SJSA1 (cell line): Measurements from ENCODE around the gene HLA-DMA. TPM values are rescaled to one million over a fixed set of nuclear protein-coding genes. Genes with fewer than 3 reads are reported as not detected.

Source experiments
- DNase-seq, 2 experiments: peaks; one replicate each; pipeline ENCODE4 v3.0.0-alpha.2; 2015 to 2020; ENCODE audit warnings: low spot score in 2 of 2, low read depth in 1 of 2
- H3K27ac ChIP-seq: fragments of 250-450 bp; sonication (Bioruptor Pico); 2 replicates; pipeline ENCODE4 v1.5.1; 2020; ENCODE audit warnings: mild to moderate bottlenecking, moderate library complexity
- H3K27me3 ChIP-seq: fragments of 250-450 bp; sonication (Bioruptor Pico); replicated peaks from 2 replicates; pipeline ENCODE4 v1.5.1; 2020; ENCODE audit warnings: mild to moderate bottlenecking, moderate library complexity
- H3K36me3 ChIP-seq: fragments of 250-450 bp; sonication (Bioruptor Pico); 2 replicates; pipeline ENCODE4 v1.5.1; 2020; ENCODE audit warnings: mild to moderate bottlenecking
- H3K4me1 ChIP-seq: fragments of 250-450 bp; sonication (Bioruptor Pico); replicated peaks from 2 replicates; pipeline ENCODE4 v1.6.1; 2021; ENCODE audit warnings: mild to moderate bottlenecking
- H3K4me3 ChIP-seq: fragments of 250-450 bp; sonication (Bioruptor Pico); 2 replicates; pipeline ENCODE4 v1.5.1; 2020; ENCODE audit warnings: mild to moderate bottlenecking
- H3K9me3 ChIP-seq: fragments of 250-450 bp; sonication (Bioruptor Pico); replicated peaks from 2 replicates; pipeline ENCODE4 v1.5.1; 2020; ENCODE audit warnings: mild to moderate bottlenecking
- total RNA-seq: library from RNA; depleted of rRNA; stranded (reverse); fragments of >200 nt; shearing (Covaris generic); gene quantifications from 2 replicates; pipeline ENCODE4 v1.2.3, GENCODE V29; 2014

HLA-DMA gene
- total RNA-seq, 1 experiment from 2014 or later = 0.24 TPM

DNA sequence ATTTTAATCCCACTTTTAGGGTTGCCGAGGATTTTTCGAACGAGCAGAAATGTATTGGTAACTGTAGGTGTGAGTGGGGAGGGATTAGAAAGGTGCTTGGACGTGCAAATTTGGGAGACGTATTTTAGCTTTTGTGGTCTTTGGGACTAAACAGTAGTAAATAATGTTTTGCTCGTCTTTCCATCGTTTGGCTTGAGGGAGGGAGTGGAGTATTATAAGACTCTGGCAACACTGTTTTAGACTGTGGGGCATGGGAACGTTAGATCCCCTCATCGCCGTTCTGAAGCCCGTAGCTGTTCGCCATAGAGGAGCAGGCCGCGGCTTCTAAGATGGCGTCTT is 18.3 kb upstream of the HLA-DMA start:
- H3K9me3 ChIP-seq = no peaks in the 10 kb centered on the region
- no peaks in the 10 kb centered on the region for H3K27me3 ChIP-seq
- H3K4me3 ChIP-seq = peak overlapping the region; percentile 57
- H3K27ac ChIP-seq = peak overlapping the region; percentile 99
- H3K4me1 ChIP-seq = peaks cover 34% of the 10 kb centered on the region
- H3K36me3 ChIP-seq = peaks cover 58% of the 10 kb centered on the region
- DNase-seq = no peak

DNA sequence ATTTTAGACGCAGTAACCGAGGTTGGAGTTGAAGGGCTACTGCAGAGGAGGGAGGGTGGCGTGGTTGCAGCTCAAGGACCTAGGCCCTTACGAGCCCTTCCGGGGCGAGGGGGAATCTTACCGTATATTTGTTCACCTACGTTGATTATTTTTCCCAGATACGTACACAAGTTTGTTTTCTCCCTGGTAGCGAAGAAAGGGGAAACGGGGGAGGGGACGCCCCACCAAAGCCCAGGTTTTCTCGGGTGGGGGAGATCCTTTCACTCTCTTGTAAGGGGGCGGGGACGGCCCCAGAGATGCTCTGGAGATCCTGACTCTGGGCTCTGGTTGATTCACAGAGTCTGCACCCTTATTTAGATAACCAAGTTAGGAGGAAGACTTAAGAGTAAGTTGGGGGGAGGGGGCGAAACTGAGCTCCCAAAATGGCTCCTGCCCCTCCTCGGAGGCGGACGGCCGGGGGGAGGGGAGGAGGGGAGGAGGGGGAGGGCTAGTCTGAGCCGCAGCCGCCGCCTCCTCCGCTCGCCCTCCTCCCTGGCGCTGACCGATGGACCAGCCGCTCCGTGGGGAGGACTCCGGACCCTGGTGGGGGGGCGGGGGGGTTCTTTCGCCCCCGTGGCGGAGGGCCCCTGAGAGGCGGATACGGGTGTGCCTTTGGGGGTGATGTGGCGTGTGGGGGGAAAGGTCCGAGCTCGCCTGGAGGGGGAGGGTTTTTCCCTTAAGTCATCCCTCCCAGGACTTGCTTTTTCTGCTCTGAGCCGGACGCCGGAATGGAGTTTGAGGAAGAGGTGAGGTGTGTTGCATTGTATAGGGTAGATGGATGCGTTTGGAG is 17.7 kb upstream of the HLA-DMA start:
- peaks cover 52% of the 10 kb centered on the region for H3K36me3 ChIP-seq
- peak; percentile 90 to 95 for DNase-seq
- H3K27me3 ChIP-seq = no peaks in the 10 kb centered on the region
- H3K4me3 ChIP-seq = peak overlapping the region; percentile 57
- H3K27ac ChIP-seq = peak overlapping the region; percentile 99
- H3K4me1 ChIP-seq = peaks cover 33% of the 10 kb centered on the region
- H3K9me3 ChIP-seq = no peaks in the 10 kb centered on the region

DNA sequence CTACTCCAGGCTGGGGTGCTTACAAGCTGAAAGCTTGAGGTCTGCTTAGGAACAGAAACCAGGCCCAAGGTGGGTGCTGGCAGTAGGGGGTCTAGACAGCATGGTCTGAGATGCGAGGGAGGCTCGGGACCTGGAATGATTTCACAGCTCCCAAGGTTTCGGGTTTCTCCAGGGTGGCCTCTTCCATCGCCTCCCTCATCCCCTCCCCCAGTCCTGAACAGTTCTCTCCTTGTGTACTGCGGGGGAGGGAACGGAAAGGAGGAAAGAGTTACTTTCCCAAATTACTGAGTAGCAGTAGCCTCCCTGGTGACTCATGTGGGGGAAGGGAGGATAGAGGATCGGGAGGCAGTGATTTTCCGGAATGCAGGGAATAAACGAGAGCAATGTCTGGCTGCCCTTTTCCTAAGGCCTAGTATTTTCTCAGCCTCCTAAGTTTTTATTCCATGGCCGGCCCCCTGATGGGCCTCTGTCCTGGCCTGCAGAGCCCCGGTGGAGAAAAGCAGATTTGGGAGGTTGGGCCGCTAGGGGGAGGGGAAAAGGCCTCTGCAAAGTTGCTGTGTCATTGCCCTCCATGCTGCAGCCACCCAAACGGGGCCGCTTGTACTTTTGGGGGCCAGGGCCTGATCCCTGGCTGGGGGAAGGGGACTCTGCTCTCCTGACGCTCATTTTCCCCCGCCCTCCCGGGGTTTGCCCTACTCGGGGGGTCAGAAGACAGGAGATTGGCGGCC is 17.0 kb upstream of the HLA-DMA start:
- no peaks in the 10 kb centered on the region for H3K9me3 ChIP-seq
- H3K27me3 ChIP-seq = no peaks in the 10 kb centered on the region
- H3K4me1 ChIP-seq = peaks cover 27% of the 10 kb centered on the region
- H3K36me3 ChIP-seq = peaks cover 44% of the 10 kb centered on the region
- H3K27ac ChIP-seq = peak overlapping the region; percentile 99
- peak; percentile 95 to 98 for DNase-seq
- H3K4me3 ChIP-seq = peak overlapping the region; percentile 57

DNA sequence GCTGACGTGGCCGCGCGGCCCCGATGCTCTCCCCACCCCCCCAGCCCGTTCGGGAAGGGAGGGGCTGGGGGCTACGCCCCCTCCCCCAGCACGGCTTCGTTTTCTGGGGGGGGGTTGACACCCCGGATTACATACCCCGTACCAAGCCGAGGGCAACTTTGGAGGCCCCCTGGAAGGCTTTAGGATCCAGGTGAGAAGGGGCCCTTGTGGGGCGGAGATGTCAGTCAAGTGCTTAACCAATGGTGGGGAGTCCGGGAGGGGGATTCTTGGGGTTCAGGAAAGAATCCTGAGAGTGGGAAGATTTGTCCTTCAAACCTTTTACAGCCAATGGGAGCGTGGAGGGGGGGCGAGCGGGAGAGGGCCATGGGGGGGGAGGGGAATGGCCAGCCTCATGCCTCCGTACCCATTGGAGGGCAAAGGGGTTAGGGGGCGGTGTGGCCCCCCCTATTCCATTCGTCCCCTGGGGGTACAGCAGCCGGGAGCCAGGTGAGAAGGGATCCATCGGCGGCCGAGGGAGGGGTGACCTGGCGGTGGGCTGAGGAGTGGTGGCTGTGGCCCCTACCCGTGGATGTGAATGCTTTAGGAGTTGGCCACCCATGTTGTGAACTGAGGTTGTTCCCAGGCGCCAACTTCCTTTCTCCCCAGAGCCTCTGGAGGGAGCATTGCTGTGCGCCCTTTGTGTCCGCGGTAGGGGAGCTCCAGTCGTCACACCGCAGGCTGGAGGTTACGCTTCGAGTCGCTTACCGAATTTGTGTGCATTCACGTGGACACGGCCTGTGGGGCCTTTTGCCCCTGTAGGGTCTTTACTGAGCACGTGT is 16.2 kb upstream of the HLA-DMA start:
- H3K27me3 ChIP-seq = no peaks in the 10 kb centered on the region
- H3K4me3 ChIP-seq = peak overlapping the region; percentile 57
- H3K9me3 ChIP-seq = no peaks in the 10 kb centered on the region
- peaks cover 36% of the 10 kb centered on the region for H3K36me3 ChIP-seq
- peaks cover 27% of the 10 kb centered on the region for H3K4me1 ChIP-seq
- DNase-seq = peak; percentile 88 to 96
- H3K27ac ChIP-seq = peak overlapping the region; percentile 99

DNA sequence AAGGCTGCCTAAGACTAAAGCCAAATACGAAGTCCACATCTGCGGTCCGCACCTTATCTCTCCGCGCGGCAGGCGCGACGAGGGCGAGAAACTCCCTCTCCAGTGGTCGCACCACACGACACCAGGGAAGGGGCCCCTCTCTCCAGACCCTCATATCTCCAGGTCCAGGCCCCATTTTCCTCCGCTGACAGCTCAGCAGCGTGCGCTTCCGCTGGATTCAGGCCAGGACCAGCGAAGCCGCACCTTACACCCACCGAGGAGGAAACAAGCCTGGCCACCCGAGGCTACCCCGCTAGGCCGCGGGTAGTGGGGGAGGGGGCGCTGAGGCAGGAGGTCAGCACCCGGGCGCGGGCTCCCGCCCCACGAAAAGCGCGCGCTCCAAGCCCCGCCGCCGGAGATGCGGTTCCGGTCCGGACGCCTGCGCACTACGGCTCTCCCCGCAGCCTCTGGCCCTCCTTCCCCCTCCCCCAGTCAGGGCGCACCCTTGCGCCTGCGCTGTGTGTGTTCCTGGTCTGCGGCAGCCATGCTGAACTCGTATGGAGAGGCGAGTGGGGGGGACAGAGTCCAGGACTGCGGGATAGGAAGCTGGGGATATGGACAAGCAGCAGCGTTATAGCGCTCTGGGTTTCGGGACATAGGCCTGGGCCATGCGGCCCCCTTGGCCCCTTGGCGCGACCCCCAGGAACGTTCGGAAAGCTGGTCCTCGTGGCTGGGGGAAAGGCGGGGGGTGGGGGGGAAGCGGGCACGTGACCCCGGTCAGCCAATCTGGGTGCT is 15.4 kb upstream of the HLA-DMA start, which contains the start of gene BRD2:
Gene BRD2 (plus strand): TSS at position 502 of the 774 bp plus-strand sequence. CDS start 4,305 bp downstream, outside the sequence.
- Histone ChIP-seq H3K36me3 (peaks cover 28% of the 10 kb centered on the region), H3K4me3 (peak within 1 kb of the TSS; percentile 57), H3K9me3 (no peaks in the 10 kb centered on the region), H3K27ac (peak within 1 kb of the TSS; percentile 99), H3K4me1 (peaks cover 27% of the 10 kb centered on the region), H3K27me3 (no peaks in the 10 kb centered on the region)
- peak; percentile 97 to 98 for DNase-seq

DNA sequence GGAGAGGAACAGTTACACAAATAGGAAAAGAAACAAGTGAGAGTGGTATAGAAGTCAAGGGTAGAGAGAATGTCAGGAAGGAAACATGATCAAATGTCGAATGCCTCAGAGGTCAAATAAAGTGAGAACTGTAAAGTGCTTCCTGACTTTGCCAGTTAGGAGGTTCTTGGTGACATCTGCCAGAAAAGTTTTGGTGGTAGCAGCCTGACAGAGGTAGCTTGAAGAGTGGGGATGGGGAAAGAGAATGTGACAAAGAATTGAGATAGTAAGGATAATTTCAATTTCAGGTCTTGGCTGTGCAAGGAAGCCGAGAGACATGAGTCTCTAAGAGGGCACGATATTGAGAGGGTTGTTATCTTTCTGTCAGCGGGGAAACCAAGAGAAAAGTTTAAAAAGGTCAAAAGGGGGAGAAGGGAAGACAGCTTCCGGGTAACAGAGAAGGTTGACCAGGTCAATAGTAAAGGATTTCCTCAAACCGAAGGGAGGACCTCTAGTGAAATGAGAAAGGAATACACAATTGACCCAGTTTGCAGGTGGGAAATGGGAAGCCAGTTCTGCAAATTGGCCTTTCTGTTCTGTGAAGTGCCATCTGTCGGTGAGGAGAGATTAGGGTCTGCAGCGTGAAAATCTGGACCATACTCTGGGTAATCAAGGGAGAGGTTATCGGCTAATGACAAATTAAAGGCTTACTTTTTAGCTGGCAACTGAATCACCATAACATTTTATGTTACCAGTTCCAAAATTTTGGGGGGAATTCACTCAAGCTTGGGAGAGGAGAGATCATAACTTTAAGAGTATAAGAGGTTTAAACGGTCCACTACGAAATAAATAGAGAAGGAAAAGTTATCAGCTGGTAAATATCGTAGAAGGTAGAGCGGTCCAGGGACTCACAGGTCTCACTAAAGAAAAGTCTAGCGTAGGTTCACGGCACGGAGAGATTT is 14.5 kb upstream of the HLA-DMA start:
- Histone ChIP-seq H3K4me1 (peaks cover 27% of the 10 kb centered on the region), H3K36me3 (peaks cover 20% of the 10 kb centered on the region), H3K27me3 (no peaks in the 10 kb centered on the region), H3K4me3 (peak overlapping the region; percentile 57), H3K9me3 (no peaks in the 10 kb centered on the region), H3K27ac (peak overlapping the region; percentile 99; the same call in 1 of the 2 replicates)
- DNase-seq = peak in 1 of 2 experiments; percentile 44

DNA sequence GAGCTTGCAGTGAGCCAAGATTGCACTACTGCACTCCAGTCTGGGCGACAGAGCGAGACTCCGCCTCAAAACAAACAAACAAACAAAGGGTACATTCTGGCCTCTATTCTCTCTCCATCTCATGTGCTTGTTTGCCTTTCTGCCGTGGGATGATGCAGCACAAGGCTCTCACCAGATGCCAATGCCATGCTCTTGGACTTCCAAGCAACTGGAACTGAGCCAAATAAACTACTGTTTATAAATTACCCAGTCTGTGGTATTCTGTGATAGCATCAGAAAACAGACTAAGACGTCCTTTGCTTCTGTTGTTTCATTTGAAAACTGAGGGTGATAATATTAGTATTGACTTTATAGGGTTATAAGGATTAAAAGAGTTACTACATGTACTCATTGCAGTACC is 11.9 kb upstream of the HLA-DMA start:
- no peak for DNase-seq
- Histone ChIP-seq H3K9me3 (no peaks in the 10 kb centered on the region), H3K27ac (no peak overlapping the region), H3K4me1 (peaks cover 15% of the 10 kb centered on the region), H3K36me3 (peaks cover 6% of the 10 kb centered on the region; the same call in 1 of the 2 replicates), H3K27me3 (no peaks in the 10 kb centered on the region), H3K4me3 (no peak overlapping the region)

DNA sequence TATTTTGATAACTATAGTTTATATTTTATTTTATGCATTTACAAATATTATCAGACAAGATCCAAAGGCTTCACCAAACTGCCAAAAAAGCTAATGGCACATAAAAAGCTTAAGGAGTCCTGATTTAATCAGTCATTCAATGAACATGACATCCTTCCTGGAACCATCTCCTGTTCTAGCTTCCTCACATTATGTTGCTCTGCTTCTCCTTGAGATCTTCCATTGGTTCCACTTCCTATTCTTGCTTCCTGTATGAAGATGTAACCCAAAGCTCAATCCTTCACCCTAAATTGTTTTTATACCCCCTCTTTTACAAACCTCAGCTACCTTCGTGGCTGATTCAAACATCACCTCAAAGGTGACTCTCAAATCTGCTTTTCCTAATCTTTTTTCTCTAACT is 11.0 kb upstream of the HLA-DMA start:
- Histone ChIP-seq H3K4me3 (no peak overlapping the region), H3K36me3 (no peaks in the 10 kb centered on the region), H3K27me3 (no peaks in the 10 kb centered on the region), H3K4me1 (peaks cover 10% of the 10 kb centered on the region), H3K9me3 (no peaks in the 10 kb centered on the region), H3K27ac (no peak overlapping the region)
- no peak for DNase-seq

DNA sequence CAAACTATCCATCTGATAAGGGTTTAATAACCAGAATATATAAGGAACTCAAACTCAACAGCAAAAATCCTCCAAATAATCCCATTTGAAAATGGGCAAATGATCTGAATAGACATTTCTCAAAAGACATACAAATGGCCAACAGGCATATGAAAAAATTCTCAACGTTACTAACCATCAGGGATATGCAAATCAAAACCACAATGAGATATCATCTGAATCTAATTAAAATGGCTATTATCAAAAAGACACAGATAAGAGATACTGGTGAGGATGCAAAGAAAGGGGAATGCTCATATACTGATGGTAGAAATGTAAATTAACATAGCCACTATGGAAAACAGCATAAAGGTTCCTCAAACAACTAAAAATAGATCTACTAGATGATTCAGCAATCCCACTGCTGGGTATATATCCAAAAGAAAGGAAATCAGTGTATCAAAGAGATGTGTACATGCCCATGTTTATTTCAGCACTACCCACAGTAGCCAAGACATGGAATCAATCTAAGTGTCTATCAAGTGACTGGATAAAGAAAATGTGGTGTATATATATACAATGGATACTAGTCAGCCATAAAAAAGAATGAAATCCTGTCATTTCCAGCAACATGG is 9.4 kb upstream of the HLA-DMA start:
- H3K27me3 ChIP-seq = no peaks in the 10 kb centered on the region
- no peak for DNase-seq
- no peaks in the 10 kb centered on the region for H3K36me3 ChIP-seq
- H3K4me3 ChIP-seq = no peak overlapping the region
- no peak overlapping the region for H3K27ac ChIP-seq
- H3K4me1 ChIP-seq = peaks cover 4% of the 10 kb centered on the region; the same call in 1 of the 2 replicates
- H3K9me3 ChIP-seq = no peaks in the 10 kb centered on the region

DNA sequence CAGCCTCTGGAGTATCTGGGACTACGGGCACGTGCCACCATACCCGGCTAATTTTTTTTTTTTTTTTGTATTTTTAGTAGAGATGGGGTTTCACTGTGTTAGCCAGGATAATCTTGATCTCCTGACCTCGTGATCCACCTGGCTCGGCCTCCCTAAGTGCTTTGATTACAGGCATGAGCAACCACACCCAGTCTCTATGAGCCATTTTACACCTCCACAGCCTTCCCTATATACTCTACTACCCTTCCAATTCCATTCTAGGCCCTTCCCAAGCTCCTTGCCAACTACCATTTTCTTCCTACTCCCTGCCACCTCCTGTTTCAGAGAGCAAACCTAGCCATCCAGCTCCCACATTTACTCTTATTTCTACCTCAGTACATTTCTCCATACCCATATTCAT is 7.7 kb upstream of the HLA-DMA start:
- Histone ChIP-seq H3K4me1 (no peaks in the 10 kb centered on the region), H3K36me3 (no peaks in the 10 kb centered on the region), H3K27me3 (no peaks in the 10 kb centered on the region), H3K4me3 (no peak overlapping the region), H3K9me3 (no peaks in the 10 kb centered on the region), H3K27ac (no peak overlapping the region)
- DNase-seq = no peak

DNA sequence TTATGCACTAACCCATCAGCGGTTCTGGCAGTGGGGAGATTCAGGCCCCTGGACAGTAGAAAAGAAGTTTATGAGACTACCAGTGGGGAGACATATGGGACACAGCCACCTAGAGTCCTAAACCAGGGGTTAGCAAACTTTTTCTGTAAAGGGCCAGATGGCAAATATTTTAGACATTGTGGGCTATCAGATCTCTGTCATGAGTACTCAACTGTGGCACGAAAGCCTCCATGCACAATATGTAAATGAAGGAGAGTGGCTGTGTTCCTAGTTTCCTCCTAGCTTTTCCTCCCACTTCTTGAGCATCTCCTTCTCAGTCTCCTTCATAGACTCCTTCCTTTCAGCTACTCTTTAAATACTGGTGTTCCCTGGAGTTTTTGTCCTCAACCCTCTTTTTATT is 3.3 kb upstream of the HLA-DMA start:
- no peak for DNase-seq
- Histone ChIP-seq H3K27me3 (no peaks in the 10 kb centered on the region), H3K4me3 (no peak overlapping the region), H3K36me3 (no peaks in the 10 kb centered on the region), H3K27ac (no peak overlapping the region), H3K9me3 (no peaks in the 10 kb centered on the region), H3K4me1 (no peaks in the 10 kb centered on the region)
